Stimulated activated naive CD4-positive, alpha-beta T cell treated with Interleukin-2 at 50 U/mL for 16 hours (primary cell): Measurements from ENCODE around the gene TRAF2.
A peak's percentile ranks its signal among the peaks of the same experiment; 100 is the strongest.
"Not testable (repeated sequence)": the region's sequence is repeated elsewhere in the genome, so short reads cannot be mapped to it uniquely, and the experiment has no call there.

Experiments used
- DNase-seq: peaks from one replicate; lab custom pipeline; 2025; lab: John Stamatoyannopoulos, UW

Gene TRAF2

DNA sequence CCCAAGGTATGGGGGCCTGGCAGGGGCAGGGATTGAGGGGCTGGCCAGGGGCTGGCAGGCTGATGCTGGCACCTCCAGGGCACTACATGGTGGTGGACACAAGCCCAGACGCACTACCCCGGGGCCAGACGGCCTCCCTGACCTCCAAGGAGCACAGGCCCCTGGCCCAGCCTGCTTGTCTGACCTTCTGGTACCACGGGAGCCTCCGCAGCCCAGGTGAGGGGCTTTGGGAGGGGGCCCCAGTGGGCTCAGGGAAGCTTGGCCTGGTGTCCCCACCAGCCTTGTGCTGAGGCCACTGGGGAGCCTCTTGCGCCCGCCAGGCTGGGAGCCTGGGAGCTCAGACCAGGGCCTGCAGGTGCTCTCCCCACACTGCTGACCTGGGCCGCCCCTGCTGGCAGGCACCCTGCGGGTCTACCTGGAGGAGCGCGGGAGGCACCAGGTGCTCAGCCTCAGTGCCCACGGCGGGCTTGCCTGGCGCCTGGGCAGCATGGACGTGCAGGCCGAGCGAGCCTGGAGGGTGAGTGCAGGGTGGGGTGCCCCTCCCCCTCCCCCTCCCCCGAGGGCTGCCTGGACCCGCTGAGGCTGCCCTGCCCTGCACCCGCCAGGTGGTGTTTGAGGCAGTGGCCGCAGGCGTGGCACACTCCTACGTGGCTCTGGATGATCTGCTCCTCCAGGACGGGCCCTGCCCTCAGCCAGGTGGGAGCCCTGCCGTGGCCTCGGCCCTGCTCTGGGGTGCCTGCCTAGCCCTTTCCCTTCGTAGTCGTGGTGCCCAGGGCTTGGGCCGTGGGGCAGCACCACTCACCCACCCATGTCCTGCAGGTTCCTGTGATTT, 28.5 kb upstream of the TRAF2 start:
- DNase-seq: no peak

DNA sequence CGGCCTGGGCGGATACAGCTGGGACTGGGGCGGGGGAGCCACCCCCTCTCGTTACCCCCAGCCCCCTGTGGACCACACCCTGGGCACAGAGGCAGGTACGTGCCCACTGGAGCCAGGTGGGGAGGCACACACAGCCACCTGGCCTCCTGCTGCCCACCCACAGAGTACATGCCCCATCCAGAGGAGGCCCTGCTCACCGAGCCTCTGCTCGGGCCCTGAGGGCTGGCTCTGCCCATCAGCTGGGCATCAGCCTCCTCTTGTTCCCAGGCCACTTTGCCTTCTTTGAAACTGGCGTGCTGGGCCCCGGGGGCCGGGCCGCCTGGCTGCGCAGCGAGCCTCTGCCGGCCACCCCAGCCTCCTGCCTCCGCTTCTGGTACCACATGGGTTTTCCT, 27.9 kb upstream of the TRAF2 start:
- DNase-seq: no peak

DNA sequence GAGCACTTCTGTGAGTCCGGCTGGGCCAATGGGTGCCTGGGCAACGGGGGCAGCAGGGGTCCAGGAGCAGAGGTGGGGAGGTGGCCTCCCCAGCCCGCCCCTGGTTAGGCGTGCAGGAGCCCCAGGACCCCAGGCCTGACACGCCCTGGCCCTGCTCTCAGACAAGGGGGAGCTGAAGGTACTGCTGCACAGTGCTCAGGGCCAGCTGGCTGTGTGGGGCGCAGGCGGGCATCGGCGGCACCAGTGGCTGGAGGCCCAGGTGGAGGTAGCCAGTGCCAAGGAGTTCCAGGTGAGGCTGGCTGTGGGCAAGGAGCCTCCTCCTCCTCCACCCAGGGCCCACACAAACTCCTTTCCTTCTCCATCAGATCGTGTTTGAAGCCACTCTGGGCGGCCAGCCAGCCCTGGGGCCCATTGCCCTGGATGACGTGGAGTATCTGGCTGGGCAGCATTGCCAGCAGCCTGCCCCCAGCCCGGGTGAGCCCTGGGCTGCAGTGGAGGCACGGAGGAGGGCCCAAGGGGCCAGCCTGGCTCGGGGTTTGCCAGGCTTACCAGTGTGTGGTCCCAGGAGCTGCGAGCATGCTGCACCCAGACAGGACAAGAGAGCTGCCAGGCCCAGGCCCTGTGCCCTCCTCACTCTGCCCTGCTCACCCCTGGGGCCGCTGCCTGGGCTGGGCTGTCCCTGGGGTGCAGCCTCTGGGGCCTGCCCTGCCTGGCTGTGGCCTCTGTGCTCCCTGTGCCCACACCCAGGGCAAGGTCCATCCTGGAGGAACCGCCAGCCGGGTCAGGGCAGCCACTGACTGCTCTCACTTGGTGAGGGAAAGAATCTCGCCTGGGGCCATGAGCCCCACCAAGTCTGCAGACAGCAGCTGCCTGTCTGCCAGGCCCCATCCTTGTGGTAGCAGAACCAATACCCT, 27.2 kb upstream of the TRAF2 start:
- no peak for DNase-seq

DNA sequence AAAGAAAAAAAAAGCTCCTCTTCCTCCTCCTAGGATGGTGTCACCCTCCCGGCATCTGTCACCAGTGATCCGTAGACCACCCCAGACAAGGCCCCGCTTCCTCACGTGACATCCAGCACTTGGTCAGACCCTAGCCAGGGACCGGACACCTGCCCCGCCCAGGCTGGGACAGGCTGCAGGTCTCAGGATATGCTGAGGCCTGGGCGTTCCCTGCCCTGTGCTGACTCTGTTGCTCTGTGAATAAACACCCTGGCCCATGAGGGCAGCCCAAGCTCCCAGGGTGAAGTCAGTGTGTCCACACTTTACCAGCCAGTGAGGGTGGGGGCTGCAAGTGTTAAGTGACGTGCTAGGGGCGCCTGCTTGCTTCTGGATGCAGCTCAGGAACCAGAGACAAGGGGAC, 25.8 kb upstream of the TRAF2 start:
- no peak for DNase-seq

DNA sequence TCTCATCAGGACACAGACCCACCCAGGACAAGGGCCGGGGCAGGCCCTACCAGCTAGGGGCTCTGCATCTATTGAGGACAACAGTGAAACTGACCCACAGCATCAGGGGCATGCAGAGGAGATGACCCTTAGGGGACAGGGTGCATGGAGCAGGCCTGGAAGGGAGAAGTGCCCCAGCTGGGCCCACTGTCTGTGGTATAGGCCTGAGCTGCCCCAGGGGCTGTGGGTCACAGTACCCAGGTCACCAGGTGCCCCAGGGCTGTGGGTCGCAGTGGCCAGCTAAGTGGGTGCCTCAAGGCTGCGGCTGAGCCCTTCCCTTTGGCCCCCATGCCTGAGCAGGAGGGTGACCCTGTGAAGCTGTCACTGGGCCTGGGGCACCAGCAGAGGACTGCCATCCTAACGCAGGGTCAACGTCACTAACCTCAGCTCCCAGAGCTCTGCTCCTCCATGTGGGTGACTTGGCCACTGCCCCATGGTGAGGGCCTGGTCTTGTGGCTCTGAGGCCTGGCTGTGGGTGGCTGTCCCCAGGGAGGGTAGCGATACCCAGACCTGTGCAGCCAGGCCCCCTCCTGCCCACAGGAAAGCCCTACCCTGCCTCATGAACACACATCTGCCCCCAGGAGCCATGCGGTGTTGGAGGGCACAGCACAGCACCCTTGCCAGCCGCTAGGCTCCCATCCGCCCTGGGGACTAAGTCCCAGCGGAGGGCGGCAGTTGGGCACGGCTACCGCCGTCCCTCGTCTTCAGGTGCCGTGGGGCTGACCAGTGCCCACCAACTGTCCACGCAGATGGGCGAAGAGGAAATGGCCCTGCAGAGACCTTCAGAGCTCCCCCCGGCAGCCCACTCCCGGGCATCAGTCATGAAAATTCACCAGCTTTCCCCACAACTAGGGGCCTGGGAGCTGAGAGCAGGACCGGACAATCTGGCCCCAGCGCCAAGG, 25.1 kb upstream of the TRAF2 start:
- no peak for DNase-seq

DNA sequence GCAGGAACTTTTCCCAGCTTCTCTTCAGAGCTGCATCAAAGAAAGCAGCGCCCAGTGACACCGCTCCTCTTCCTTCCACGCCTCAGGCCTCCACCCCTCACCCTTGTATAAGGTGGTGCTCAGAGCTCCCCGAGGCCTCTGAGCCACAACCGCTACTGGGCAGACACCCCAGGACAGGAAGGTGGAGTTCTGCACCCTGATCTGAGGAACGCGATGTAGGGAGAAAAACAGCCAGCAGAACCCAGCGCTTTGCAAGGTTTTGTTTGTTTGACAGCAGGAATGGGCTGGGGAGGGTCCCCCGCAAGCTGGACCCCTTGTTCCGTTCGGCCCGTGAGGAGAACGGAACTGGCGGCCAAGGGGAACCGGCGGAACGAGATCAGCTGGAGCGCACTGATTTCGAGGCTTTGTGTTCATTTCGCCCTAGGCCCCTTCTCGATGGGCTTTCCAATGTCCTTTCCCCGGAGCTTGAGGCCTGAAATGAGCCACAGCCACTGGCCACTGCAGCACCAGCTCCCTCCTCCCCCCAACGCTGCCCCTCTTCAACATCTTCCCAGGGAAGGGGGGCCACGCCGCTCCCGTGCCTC, 24.4 kb upstream of the TRAF2 start:
- no peak for DNase-seq

DNA sequence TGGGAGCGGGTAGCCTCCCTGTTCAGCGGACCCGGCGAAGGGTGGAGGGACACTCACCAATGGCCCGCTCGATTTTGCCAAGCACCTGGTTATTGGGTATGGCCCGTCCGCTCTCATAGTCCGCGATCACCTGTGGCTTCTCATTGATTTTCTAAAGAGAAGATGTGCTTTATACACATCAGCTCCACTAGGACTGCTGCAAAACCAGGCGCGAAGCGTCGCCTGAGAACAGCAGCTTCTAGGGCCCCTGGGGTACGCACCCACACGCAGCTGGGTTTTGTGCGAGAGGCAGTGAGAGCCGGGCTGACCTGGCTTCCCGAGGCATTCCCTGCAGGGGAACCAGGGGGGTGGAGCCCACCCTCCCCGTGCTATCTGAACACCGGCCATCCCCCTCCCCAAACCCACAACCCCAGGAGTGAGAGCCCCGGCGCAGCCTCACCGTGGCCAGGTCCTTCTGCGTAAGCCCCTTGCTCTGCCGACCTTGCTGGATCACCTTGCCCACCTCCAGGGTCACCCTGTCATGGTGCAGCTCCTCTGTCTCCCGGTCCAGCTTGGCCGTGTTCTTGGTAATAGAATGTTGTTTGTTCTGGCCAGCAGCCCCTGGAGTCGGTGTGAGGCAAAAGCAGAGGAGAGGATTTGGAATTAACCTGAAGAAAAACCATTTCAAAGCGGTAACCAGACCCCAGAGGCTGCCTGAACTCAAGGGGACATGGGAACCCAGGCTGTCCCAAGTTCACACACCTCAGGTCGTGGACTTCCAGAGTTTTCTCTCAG, 23.3 kb upstream of the TRAF2 start:
- no peak for DNase-seq

DNA sequence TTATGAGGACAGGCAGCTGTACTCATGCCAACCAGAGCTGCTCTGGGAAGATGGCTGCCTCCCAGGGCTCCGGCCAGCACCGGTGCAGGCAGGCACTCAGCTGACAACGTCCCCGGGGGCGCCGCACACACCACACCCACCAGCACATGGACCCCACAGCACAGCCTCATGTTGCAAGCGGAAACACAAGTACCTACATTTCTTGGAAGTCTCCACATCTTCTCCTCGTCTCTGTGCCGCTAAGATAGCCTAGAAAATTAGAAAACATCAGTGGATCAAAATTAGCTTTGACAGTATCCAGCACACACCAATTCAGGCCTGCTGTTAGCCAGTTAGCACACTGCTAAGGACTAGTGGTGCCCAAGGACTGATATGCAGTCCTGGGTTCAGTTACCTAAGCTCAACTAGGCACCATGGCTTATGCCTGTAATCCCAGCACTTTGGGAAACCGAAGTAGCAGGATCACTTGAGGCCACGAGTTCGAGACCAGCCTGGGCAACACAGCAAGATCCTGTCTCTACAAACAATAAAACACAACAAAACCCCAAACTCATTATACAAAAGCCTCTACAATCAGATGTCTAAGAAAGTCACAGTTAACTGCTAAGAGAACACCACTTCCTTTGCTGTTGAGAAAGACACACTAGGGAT, 22.6 kb upstream of the TRAF2 start:
- no peak for DNase-seq

DNA sequence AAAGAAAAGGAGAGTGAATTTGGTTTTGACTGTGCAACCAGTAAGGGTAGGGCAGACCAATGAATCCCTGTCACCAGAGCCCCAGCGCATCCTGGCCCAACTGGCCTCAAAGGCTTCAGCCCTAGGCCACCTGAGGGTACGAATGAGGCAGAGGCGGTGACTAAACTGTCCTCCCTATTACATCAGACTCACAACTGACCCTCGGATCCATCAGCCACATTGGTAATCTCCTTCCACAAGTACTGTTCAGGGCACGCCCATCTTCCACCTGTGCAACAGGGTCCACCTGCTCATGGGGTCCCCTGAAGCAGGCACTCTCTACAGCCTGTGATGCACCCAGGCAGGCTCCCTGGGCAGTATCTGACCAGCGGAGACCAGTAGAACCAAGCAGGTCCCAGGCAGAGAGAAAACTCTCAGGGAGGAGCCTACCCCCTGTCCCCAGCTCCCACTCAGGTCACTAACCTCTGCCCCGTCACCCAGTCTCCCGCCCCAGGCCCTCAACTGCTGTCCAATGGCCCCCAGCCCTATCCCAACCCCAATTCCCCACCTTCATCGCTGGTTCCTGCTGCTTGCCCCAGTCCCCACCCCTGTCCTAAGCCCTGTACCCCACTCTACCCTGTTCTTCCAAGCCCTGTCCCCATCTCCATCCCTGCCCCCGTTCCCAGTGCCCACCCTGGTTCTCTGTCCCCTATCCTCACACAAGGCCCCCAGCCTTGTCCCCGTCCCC, 21.1 kb upstream of the TRAF2 start:
- DNase-seq: no peak

DNA sequence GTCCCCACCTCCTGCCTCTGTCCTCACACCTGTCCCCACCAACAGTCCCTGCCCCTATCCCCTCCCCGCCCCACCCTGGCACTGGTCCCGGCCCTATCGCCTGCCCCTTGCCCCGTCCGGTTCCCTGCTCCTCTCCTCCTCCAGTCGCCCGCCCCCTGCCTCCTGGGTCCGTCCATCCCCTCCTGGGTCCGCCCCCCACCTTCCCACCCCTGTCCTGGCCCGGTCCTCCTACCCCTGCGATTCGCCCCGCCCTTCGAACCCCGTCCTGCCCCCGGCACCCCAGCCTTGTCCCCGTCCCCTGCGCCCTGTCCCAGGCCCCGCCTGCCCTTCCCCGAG, 20.6 kb upstream of the TRAF2 start:
- DNase-seq: no peak

DNA sequence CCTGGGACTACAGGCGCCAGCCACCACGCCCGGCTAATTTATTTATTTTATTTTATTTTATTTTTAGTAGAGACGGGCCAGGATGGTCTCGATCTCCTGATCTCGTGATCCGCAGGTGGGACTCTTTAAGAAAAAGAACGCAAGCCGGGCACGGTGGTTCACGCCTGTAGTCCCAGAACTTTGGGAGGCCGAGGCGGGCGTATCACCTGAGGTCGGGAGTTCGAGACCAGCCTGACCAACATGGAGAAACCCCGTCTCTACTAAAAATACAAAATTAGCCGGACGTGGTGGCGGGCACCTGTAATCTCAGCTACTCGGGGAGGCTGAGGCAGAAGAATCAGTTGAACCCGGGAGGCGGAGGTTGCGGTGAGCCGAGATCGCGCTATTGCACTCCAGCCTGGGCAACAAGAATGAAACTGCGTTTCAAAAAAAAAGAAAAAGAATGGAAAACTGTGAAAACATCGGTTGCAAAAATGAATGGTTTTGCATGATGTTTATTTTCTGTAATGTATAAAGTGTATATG, 19.4 kb upstream of the TRAF2 start:
- not testable (repeated sequence) for DNase-seq

DNA sequence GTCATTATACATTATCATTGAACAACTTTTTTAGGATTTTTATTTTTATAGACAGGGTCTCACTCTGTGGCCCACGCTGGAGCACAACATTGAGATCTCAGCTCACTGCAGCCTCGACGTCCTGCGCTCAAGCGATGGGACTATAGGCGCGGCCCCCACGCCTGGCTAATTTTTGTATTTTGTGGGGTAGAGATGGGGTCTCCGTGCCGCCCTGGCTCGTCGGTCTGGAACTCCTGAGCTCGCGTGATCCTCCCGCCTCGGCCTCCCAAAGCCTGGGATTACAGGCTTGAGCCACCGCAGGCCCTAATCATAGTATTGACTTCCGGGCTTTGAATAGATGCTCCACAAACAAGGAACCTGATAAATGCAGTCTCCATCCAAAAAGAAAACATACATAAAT, 18.8 kb upstream of the TRAF2 start:
- no peak for DNase-seq

DNA sequence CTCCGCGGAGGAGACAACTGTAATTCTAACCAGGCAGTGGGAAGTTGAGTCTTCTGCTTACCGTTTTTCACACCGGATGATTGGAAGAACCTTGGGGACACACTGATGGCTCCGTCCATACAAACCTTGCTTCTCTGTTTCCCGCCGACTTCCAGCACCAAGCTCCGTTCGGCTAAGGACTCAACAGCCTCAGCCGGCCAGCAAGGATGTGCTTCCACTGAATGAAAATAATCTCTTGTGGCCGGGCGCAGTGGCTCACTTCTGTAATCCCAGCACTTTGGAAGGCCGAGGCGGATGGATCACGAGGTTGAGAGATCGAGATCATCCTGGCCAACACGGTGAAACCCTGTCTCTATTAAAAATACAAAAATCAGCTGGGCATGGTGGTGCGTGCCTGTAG, 18.4 kb upstream of the TRAF2 start:
- DNase-seq: no peak

DNA sequence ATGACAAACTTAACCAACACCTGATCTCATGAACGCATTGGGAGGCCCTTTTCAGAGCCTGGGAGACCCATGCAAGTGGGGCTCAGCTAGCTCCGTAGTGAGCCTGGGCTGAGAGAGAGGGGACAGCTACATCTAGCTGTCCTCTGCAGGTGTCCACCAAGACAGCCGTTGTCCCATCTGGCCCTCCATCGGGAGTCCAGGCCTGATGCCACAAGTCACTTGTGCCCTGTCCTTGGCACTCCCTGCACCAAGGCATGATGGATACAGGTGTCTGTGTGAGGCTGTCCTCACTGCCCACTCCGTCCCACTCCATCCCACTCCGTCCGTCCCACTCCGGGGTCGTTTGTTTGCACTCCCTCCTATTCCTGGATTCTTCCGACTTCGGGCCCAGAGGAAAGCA, 17.7 kb upstream of the TRAF2 start:
- DNase-seq: no peak

DNA sequence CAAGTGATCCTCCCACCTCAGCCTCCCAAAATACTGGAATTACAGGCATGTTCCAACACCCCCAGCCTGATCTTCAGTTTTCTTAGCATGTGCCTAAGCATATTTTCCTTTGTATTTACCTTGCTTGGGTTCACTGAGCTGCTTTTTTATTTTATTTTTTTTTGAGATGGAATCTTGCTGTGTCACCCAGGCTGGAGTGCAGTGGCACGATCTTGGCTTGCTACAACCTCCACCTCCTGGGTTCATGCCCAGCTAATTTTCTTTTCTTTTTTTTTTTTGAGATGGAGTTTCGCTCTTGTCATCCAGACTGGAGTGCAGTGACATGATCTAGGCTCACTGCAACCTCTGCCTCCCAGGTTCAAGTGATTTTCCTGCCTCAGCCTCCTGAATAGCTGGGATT, 16.7 kb upstream of the TRAF2 start:
- not testable (repeated sequence) for DNase-seq

DNA sequence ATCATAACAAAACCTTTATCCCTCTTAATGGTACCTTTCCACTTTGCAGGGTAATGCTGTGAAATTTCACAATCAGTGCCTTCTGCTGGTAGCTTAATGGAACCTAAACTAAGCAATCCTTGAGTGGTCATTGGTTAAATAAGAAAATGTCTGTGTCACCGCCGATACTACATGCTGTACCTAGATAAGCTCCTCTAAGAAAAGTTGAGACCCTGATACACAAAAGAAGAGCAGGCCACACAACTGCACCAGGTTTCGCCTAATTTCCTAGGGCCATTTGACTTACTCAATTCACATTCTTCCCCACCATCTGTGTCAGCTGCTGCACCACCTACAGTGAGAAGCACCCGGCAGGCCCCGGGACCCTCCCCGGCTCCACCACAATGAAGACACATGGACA, 11.2 kb upstream of the TRAF2 start:
- no peak for DNase-seq

DNA sequence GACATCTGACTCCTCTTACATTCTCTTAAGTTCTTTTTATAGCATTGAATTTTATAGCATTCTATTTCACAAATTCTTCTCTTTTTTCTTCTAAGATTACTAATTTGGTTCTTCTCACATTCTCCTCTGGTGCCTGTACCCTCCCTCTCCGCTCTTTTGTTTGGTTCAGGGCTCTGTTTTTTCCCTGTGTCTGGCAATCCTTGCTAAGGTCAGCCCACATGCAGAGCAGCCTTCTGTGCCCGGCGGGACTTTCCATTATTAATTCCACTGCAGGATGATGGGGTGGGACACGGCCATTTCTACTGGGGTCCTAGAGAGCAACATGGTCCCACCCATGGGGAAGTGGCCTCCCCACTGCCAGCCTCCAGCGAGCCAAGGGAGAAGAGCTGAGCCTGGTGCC, 9.8 kb upstream of the TRAF2 start:
- no peak for DNase-seq

DNA sequence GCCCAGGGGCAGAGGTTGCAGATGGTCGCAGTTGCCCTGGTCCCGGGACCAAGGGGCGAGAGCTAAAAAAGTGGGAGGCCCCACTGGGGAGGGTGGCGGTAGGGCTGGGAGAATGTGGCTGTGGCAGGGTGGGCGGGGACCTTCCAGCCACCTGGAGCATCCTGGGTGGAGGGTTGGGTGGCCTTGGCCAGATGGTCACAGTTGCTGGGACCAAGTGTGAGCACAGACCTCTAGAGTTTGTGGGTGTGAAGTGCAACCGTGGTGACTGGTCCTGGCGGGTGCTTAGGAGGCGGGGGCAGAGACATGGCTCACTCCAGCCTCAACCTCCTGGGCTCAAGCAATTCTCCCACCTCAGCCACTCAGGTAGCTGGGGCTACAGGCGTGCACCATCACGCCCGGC, 5.7 kb upstream of the TRAF2 start:
- no peak for DNase-seq

DNA sequence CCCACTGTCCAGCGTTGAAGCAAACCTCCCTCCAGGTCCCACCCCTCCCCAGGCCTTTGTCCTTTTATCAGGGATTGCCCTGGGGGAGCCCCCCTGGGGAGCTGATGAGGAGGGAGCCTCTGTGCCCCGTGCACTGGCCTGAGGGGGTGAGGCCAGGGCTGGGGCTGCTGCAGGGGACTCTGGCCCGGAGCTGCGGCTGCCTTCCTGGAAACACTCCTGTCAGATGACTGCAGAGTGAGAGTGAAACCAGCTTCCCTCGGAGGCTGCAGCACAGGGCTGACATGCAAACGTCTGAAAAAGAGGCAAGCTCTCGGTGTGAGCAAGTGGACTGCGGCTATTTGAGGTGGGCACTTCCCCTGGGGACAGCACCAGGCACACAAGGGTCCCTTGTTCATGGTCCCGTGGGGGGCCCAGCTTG, 4.6 kb upstream of the TRAF2 start:
- peak; percentile 33 for DNase-seq
